ENCODE results near the gene METTL5.

The METTL5 gene

DNA sequence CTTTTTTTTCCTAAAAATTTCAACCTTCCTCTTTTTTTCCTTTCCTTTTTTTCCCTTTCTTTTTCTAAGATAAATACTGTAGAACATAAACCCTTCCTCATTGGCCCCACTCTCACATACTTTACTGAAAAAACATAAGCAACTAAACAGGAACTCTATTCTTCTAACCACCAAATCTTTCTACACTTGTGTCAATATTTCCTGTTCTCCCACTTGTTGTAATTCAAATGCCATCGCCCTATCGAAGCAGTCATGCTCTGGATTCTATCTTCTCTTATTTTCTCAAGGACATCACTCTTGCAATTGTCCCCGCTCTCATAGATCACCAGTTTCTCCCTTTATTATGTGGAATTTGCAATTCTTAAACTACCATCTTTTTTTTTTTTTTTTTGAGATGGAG is 46.3 kb downstream of the METTL5 start:
- DNase-seq: peak; percentile 45 to 67

DNA sequence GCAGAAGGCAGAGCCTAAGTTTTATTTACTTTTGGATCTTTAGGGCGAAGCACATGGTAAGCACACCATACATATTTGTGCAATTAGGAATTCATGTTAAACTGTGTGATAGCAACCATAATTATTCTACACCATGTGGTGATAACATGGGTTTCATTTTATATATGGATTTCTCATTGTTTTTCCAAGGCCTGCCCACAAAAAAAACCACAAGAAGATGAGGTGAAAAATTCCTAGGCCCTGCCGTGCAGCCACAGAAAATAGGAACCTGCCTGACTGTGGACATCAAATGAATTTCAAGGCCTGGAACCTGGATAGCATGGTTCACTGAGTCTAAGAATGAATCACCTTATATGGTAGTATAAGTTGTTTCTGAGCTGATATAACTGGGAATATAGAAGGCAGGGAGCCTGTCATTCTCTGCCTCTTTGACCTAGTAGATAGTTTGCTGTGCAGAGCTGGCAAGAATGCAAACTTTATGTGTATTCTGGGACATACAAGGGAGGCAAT is 48.4 kb downstream of the METTL5 start:
- DNase-seq: no peak

DNA sequence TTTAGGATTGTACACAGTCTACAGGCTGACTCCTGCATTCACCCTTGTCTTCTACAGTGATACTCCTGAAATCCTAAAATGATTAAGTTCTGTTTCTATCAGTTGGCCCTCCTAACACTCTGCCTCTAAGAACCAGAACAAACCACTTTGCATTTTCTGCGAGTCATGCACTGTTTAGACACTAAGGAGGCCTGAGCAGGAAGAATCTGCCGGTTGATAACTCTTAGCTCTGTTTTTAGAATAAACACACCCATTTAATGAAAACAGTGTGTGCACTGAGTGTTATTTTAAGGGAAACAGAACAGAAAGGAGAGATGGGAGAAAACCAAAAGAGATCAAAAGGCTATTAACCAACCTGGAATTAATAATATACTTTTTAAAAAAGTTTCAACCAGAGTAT is 48.9 kb downstream of the METTL5 start:
- DNase-seq: peak in 1 of 2 experiments; percentile 29

DNA sequence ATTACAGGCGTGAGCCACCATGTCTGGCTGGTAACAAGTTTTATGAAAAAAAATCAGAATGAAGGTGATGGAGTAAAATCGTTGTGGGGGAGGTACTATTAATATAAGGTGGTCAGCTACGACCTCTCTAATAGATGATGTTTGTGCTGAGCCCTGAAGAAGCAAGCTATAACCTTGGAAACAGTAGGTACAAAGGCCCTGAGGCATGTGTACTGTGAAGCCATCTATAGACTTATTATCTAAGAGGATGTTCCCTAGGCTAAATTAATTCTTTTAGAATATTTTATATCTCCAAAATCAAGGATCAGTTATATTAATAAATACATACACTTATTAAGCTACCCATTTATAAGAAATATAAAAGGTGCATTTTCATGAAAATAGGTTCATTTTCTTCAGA is 49.4 kb downstream of the METTL5 start:
- DNase-seq: no peak

DNA sequence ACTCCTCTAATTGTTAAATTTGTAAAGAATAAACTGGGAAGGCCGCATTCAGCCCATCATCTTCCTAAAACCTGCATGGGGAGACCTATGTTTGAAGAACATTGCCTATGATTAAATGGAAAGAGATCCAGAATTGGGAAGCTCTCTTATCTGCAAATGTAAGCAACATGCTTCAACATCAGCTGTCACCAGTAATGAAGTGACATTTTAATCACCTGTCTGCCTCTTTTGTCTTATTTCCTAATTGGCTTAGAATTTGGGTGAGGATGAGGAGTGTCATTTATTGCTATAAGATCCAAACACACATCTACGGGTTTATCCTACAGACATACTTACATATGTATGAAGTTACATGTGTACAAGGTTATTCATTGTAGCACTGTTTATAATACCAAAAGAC is 52.1 kb downstream of the METTL5 start:
- no peak for DNase-seq

DNA sequence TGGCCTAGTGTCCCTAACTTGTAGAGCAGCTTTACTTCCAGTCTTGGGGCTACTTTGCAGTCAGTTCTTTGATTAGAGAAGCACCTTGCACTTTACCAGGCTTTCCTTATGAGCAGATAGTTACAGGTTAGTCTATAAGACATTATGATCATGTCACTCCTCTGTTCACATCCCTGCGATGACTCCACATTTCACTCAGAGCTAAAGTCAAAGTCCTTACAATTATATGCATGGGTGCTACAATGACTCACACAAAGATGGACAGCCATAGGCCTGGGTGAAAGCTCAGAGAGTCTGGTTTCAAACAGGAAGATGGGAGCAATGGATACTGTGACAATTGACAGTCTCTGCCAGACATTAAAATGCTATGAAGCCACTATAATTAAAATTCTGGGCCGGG is 53.1 kb downstream of the METTL5 start:
- no peak for DNase-seq

DNA sequence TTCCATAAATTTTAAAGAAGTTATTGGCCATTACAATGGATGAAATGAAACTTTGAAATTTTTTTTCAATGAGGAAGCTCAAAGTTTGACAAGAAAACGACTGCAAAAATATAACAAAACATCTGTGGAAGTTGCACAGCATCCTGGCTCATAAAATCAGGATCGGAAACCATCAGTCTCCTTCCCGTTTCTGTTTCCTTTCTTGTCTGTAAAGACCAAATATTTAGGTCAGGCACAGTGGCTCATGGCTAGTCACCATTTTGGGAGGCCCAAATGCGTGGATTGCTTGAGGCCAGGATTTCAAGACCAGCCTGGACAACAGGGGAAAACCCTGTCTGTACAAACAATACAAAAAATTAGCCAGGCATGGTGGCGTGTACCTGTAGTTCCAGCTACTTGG is 53.7 kb downstream of the METTL5 start:
- DNase-seq: peak; percentile 45 to 57

DNA sequence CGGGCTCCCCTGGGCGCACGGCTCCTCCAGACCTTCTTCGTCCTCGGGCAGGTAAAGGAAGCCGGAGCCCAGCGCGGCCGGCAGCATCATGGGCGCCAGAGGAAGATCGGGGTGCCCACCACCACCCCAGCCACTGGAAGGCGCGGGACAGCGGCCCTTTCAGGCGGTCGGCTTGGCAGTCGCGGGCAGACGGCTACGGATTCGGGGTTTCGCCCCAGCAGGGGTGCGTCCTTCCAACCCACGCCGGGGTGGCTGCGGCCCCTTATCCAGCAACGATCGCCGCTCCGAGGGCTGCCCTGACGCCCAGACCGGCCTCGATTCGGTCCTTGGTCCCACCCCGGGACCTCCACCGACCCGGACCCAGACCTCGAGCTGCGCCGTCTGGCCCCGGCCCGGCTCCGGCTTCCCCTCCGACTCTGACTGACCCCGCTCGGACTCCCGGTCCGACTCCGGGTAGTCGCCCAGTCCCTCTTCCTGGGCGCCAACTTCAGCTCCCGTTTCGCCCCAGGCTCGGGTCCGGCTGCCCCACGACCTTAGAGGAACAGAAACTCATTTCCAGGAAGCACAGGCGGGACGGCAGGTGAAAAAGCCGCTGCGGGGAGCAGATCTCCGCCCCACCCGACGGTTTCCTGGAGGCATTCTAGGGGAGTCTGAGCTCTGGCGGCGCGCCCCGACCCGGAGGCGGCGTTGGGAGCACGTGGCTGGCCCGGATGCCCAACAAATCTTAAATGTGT is 56.3 kb downstream of the METTL5 start:
- no peak for DNase-seq

DNA sequence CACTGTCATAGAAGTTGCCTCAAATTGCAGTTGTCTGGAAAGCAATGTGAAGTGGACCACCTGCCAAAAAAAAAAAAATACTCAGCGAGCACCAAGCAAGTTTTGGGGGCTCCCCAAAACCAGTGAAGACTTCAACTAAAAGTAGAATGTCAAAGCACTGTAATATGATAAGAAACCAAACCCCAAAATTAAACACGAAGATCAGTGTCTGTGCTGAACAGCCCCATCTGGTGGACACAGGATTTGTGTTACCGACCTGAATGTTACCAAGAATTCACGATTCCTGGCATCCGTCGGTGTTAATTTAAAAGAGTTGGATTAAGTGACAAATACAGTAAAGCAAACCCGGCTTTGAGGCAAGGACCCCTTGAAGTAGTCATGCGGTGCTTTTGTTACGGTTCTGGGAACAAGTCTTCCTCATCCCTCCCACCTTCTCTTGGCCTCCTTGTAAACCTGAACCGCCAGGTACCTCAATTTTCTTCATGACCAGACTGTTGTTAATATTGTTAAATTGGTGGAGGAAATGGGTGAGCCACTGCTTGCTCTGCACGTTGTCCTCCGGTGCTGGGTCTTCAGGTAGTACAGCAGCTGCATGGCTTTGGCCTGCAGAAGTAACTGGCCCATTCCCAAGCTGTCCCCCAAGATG is 57.3 kb downstream of the METTL5 start:
- peak; percentile 73 to 89 for DNase-seq

DNA sequence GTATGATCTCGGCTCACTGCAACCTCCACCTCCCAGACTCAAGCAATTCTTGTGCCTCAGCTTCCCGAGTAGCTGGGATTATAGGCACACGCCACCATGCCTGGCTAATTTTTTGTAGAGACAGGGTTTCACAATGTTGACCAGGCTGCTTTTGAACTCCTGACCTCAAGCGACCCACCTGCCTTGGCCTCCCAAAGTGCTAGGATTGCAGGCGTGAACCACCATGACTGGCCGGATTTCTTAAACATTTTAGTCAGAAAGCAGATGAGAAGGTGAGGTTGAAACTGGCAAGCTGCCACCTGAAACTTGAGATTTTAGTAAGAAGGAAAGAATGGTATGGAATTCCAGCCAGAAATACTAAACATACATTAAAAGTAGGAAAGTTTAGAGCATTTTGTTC is 59.2 kb downstream of the METTL5 start:
- no peak for DNase-seq

DNA sequence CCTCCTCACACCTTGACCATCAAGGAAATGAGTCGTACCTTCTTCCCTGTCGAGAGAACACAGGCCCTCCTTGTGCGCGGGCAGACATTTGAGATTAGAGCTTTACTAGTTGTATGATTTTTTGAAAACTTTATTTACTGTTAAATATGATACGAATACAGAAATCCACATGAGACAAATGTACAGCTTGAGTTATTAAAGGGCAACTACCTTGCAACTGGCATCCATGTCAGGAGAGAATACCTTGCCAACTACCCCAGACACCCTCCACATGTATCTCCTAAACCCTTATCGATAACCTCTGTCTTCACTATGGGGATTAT is 62.8 kb downstream of the METTL5 start:
- no peak for DNase-seq

Measured in Kasumi-1 (cell line).